ENCODE data around the gene PAPPA.
A peak's percentile ranks its signal among the peaks of the same experiment; 100 is the strongest.

Gene PAPPA

DNA sequence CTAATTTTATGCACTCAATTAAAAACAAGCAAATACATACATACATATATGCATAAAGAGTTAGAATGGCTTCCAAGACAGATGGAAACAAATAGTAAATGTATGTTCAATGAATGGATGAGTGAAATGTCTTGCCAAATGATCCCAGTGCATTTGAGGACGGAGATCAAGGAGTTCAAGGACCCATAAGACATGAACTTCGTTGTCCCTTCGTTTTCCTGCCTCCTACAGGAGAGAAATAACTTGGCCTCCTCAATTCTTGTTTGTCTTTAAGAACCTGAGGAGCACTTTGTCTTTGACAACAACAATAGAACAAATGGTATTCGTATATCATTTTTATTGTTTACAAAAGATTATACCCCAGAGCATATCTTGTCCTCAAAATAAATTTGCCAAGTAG is 2.4 kb upstream of the PAPPA start:
- TF ChIP-seq, protein P1, sequence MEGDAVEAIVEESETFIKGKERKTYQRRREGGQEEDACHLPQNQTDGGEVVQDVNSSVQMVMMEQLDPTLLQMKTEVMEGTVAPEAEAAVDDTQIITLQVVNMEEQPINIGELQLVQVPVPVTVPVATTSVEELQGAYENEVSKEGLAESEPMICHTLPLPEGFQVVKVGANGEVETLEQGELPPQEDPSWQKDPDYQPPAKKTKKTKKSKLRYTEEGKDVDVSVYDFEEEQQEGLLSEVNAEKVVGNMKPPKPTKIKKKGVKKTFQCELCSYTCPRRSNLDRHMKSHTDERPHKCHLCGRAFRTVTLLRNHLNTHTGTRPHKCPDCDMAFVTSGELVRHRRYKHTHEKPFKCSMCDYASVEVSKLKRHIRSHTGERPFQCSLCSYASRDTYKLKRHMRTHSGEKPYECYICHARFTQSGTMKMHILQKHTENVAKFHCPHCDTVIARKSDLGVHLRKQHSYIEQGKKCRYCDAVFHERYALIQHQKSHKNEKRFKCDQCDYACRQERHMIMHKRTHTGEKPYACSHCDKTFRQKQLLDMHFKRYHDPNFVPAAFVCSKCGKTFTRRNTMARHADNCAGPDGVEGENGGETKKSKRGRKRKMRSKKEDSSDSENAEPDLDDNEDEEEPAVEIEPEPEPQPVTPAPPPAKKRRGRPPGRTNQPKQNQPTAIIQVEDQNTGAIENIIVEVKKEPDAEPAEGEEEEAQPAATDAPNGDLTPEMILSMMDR (conservative IDR thresholded peaks at IDR 0.05; ENCODE audit: low read depth, low read length), result no peak
- DNase-seq (ENCODE audit: low read depth), result no peak
- H3K4me3 ChIP-seq (ENCODE audit: low read length), result no peak overlapping the region

DNA sequence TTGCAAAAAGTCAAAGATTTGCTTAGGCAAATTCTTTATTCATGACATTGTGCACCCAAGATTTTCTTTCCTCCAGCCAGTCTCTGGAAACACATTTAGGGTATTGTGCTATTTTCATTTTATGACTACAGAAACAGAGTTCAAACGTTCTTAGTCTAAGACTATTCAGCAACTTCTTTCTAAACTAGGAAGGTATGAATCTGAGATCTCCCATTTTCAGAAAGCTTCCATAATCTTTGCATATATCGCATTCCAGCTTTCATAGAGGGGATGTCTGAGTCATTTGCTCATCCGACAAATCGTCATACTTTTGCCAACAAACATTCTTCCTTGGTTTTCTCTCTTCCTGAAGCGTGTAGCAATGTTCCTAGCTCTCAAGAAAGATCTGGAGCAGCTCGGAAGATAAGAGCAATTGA is 1.6 kb upstream of the PAPPA start:
- peak; percentile 57 for DNase-seq (ENCODE audit: low read depth)
- H3K4me3 ChIP-seq (ENCODE audit: low read length), result no peak overlapping the region
- TF ChIP-seq, protein P1 (conservative IDR thresholded peaks at IDR 0.05; ENCODE audit: low read depth, low read length), result no peak

DNA sequence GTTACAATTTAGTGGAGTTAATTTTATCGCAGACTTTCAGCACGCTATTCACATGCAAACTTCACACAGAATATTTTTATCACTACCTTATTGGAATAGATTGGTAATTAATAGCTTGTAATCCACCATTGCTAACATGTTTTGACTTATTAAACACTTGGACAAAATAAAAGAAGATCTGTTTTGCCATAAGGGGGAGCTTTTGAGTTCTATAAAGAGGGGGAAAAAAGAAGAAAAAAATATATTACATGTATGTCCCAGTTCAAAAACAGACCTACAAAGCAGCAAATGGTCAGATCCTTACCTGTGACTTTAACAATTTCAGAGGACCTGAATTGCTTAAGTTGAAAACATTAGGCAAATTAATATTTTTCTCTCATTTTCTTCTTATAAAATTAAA is 1.2 kb upstream of the PAPPA start:
- TF ChIP-seq, protein P1 (conservative IDR thresholded peaks at IDR 0.05; ENCODE audit: low read depth, low read length), result peak; percentile 47
- no peak overlapping the region for H3K4me3 ChIP-seq (ENCODE audit: low read length)
- no peak for DNase-seq (ENCODE audit: low read depth)

DNA sequence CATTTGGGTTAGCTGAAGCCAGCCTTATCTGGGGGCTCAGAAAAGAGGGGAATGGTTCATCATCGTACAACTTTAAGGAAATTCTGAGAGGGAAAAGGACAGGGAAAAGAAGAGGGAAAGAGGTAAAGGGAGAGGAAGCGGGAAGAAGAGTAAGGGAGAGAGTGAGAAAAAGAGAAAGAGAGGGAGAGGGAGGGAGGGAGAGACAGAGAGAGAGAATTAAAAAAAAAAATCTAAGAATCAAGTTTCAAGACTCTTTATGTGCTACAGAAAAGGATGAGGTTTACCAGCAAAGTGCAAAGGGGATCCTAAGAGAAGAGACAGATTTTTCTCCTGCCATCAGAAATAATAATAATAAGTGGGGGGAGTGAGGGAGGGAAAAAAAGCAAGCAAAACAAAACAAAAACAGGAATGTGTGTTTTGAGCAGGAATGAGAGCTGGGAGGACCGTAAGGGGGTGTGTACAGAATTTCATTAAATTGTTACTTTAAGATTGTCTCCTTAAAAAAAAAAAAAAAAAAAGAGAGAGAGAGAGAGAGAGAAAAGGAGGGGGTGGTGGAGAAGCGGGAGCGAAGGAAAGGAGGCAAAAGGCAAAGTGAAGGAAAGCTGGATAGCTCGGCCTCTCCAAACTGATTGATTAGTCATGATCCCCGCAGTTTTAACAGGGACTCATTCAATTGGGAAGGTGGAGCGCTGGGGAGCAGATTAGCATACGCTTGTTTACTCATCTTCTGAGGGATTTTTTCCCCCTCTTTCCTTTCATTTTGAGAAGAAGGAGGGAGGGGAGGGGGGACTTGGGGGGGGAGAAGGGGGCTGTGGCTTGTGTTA is 438 bp upstream of the PAPPA start:
- DNase-seq (ENCODE audit: low read depth), result no peak
- TF ChIP-seq, protein P1 (conservative IDR thresholded peaks at IDR 0.05; ENCODE audit: low read depth, low read length), result no peak
- peak overlapping the region; percentile 68 for H3K4me3 ChIP-seq (ENCODE audit: low read length)

DNA sequence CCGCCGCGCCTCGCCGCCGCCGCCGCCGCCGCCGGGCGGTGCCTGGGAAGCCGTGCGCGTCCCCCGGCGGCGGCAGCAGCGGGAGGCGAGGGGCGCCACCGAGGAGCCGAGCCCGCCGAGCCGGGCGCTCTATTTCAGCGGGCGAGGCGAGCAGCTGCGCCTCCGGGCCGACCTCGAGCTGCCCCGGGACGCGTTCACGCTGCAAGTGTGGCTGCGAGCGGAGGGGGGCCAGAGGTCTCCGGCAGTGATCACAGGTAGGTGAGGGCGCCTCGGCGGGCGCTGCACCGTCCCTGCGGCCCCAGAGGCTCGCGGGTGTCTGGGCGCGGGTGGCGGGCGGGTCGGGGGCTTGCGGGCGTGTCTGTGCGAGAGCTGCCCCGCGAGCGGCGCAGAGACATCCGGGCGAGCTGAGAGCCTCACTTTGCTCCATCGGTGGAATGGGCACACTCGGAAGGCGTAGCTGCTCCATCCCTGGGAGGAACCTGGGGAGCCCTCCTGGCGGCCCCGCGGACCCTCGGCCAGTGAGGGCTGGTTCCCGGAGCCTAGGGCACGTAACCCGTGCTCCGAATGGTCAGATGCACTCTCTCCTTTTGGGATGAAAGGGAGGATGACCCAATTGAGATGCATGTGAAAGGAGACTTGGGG is 864 bp downstream of the PAPPA start:
- no peak for DNase-seq (ENCODE audit: low read depth)
- peak overlapping the region; percentile 80 for H3K4me3 ChIP-seq (ENCODE audit: low read length)
- TF ChIP-seq, protein P1 (conservative IDR thresholded peaks at IDR 0.05; ENCODE audit: low read depth, low read length), result no peak

DNA sequence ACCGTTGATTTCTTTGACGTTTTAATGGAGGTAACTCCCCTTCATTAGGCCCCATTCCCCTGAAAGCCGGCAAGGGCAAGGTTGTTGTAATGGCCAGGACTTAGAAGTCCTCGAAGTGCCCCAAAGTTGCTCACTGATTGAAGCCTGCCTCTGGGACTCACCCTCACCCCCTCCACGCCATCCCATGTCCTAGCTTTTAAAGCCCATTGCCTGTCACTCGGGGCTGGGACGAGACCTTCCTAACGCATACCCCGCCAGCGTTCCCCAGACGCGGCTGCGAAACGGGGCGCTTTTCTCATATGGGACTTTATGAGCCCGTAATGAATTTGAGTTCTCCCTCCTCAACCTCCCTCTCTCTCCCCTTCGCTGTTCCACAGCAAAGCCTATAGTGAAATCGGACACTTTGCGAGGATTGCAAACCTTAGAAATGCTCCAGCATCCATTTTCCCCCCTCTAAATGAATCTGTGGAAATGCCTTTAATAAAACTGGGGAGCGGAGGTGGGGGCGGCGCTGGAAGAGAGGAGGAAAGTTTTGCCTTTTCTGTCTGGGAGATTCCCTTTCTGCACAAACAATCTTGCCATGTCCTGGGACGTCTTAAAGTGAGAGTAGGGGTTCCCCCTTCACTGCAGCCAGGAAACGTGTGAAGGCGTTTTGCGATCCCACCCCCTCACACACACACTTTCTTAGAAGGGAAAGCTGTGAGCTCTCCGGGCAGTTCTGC is 1.5 kb downstream of the PAPPA start:
- TF ChIP-seq, protein P1 (conservative IDR thresholded peaks at IDR 0.05; ENCODE audit: low read depth, low read length), result no peak
- no peak for DNase-seq (ENCODE audit: low read depth)
- peak overlapping the region; percentile 80 for H3K4me3 ChIP-seq (ENCODE audit: low read length)
